Frontal cortex (tissue), 4 donors: ENCODE results near the gene LAMC1. TPM values are rescaled to one million over a fixed set of nuclear protein-coding genes. Genes with fewer than 3 reads are reported as not detected.

Experiments
- DNase-seq, 2 donors: peaks; one replicate each; pipeline ENCODE4 v3.0.0; 2012; ENCODE audit warnings: low spot score in 2 of 2
- FAIRE-seq: peaks from 2 replicates; lab custom pipeline; 2012; peaks lifted over from hg19 to GRCh38; lab: Jason Lieb, UNC
- total RNA-seq: library from RNA; depleted of rRNA; stranded (reverse); fragments of >200 nt; gene quantifications from one replicate; pipeline ENCODE4 v1.2.3, GENCODE V29; 2014
- donor health status: control.
- donor health status: control.
- donor health status: control.

Gene LAMC1
- total RNA-seq, 1 donor from 2014 or later, result 29.3 TPM

DNA sequence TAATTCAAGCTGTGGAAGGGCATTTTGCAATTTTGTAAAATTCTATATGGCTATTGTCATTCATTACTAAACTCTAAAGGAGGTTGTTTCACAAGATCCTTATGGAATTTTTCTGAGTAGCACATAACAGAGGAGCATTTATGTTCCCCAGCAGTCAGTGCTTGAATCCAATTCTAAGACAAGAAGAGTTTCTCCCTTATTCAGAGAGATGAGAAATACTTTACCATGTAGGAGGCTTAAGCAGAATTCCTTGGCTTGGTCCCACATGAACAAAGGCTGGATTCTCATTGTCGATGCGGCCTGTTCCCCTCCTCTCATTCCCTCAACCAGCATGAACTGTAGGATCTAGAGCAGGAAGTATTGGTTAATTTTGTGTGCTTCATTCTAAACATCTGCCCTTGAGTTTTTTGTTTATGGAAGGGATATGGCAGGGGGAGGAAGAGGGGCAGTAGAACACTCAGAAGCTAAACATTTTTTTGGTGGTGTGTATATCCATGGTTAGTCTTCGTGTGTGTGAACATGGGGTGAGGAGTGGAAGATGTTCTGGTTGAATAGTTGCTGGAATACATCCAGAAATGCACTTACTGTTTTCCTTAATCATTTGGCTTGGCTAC, 74.3 kb downstream of the LAMC1 start:
- FAIRE-seq, result no peak
- DNase-seq, result no peak

DNA sequence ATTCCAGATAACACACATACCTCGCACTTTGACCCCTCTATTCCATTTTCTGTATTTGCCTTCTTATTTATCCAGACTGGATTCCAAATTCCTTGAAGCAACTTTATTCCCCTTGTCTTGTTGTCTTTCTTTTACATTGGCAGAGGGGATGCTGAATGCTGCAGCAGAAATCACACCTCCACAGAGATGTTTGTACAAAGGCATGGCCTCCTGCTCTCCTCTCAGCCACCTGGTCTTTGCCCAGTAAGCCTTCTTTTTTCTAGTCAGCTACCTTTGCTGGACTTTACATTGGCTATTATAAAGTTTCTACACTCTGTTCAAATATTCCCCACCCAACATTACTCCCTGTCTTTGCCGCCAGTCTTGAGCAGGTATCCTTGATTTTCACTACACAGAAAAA, 75.1 kb downstream of the LAMC1 start:
- FAIRE-seq (no peak), DNase-seq (no peak)

DNA sequence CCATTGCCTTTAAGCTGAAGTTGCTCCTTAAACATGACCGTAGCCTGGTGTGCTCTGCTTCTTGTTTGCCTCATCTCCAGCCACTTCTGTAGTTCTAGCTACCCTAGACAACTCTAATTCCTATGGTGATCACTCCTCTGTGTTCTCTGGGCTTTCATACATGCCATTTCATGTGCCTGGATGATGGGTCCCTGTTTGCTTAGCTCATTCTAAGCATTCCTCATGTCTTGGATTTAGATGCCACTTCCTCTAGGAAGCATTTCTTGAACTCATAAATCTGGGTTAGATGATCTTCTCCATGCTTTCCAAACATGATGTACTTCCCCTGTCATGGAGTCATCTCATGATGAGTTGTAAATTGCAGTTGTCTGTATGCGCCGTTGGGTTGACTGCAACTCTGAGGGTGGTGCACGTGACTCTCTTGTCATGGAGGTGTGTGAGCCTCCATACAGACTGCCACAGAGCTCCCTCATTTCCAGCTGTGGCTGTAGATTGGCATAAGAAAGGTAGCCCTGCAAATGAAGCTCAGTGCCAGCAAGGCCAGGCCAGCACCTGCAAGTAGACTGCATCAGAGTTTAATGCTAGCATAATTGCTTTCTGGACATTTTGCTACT, 77.2 kb downstream of the LAMC1 start:
- no peak for FAIRE-seq
- no peak for DNase-seq

DNA sequence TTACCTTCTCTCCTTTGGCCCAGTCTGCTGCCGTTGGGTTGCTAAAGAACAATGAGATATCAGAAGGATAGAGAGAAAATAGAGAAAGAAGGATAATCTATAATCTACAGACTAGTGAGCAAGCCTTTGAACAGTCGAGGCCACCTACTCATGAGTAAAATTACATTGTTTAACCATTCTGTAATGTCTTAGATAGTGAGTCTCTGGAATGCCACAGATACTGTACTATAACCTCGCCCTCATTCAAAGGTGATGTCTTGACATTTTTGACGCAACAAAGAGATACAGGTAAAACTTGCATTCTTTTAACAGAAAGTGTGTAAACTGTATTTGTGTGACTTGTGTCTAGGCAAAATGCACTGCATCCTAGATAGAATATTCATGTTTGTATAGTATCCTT, 77.9 kb downstream of the LAMC1 start:
- no peak for FAIRE-seq

DNA sequence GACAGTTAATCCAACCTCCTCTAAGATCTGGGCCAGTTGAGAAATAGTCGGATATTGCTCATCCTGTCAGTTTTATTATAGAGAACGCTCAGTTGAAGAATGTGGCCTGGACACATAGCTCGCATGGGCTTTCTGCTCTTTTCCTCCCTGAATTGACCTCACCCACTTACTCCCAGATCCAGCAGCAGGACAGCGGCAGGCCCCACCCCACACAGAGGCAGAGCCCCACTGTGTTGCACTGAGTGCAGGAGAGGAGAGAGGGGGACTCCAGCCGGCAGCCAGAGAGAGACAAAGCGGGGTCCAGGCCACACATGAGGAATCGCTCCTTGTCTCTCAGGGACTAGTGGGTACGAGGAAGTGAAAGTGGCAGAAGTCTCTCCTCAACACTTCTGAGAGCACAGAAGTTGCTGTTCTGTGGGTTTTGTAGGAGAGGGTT, 78.6 kb downstream of the LAMC1 start:
- no peak for FAIRE-seq
- DNase-seq, result no peak

More for the DNA sequence above, 77.9 kb downstream of the LAMC1 start:
- DNase-seq, result no peak

DNA sequence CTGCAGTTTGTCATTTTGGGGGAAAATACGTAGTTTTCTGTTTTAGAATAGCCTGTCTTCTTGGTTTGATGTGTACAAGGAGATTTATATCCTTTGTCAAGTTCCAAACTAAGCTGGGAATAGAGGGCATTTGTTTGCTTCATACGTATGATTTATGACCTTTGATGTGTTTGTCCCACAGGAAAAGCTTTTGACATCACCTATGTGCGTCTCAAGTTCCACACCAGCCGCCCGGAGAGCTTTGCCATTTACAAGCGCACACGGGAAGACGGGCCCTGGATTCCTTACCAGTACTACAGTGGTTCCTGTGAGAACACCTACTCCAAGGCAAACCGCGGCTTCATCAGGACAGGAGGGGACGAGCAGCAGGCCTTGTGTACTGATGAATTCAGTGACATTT, 79.9 kb downstream of the LAMC1 start:
- DNase-seq, result no peak
- no peak for FAIRE-seq

DNA sequence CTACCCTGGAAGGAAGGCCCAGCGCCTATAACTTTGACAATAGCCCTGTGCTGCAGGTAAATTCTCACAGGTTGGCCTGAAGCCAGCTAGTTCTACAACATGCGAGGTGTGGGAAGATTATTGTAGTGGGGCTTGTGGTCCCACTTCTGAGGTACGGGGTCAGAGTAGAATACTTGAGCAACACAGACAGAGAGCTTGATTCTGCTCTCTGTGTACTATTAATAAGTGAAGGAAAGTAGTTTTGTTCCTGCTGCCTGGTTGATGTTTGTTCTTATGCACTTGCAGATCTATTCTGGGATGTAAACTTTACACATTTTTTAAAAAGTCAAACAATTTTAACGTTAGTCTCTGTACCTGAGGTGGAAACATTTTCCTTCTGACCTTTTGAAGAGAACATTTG, 80.4 kb downstream of the LAMC1 start:
- no peak for DNase-seq
- no peak for FAIRE-seq

DNA sequence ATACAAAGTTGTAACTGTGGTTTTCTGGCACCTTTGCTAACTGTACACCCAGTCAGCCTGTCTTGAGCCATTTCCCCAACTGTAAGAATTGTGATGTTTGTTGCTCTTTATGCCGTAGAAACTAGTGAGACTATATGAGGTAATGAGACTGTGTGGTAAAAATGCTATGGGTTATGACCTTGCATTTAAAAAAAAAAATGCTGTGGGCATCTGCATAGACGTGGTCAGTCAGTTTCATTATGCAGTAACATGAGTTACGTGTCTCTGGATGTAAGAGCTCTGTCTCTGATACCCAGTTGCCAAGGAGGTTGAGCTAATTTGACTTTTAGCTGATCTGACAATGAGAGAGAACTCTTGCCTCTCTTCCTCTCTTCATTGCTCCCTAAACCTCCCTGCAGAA, 82.2 kb downstream of the LAMC1 start:
- FAIRE-seq (no peak), DNase-seq (no peak)

DNA sequence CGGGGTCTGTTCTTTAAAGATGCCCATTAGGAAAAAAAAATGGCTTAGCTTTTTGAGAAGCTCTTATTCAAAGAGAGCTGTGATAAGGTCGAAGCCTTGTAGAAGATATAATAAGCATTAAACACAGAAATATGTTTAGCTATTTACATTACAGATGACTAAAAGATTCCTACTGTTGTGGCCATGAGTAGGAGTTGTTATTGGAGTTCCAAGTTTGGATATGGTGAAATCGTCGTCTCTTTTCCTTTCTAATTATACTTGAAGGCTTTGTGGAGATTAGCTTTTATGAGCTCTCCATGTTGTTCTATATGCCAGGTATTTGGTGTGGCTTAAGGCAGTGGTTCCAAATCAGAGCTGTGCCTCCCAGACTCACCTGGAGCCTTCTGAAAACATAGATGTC, 82.9 kb downstream of the LAMC1 start:
- no peak for FAIRE-seq
- DNase-seq, result no peak

DNA sequence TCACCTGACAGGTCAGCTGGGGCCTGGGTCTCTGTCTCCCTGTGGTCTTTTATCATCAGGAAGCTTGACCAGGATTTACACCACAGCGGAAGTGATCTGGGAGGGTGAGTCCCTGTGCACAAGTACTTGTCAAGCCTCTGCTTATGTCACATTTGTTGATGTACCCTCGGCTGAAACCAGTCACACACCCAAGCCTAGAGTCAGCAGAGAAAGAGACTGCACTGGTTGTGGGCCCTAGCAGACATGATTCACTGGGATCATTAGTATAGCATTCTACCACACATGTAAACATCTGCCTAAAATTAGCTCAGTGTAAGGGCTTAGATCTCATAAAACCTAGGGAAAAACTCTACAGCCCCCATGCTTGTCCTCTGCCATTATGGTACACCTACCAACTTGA, 83.5 kb downstream of the LAMC1 start:
- DNase-seq (no peak), FAIRE-seq (no peak)

DNA sequence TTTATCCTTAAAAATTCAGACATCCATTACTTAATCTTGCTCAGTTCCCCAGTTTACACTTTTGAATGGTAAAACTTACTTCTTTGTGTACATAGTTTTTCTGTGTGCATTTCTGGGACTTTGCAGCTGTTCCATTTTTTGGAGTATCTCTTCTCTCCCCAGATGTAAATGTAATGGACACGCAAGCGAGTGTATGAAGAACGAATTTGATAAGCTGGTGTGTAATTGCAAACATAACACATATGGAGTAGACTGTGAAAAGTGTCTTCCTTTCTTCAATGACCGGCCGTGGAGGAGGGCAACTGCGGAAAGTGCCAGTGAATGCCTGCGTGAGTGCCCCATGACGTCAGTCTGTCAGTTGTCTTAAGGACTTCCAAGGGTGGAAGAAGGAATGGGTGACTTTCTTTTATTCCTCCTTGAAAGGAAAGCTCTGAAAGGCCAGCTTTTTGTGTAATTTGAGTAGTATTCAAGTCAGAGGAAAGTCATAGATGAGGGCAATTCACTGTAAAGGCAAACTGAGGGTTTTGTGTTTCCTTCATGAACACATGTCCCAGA, 87.2 kb downstream of the LAMC1 start:
- no peak for DNase-seq

DNA sequence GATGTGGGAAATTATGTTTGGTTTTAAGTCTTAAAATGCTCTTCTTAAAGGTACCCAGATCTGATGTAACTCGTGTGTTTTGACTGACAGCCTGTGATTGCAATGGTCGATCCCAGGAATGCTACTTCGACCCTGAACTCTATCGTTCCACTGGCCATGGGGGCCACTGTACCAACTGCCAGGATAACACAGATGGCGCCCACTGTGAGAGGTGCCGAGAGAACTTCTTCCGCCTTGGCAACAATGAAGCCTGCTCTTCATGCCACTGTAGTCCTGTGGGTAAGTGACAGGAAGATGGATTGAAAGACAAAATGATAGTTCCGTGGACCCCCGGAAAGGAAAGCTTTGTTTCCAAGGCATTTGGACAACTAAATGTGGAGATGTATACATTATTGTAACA, 91.2 kb downstream of the LAMC1 start:
- no peak for FAIRE-seq
- no peak for DNase-seq

More for the DNA sequence above, 87.2 kb downstream of the LAMC1 start:
- no peak for FAIRE-seq

DNA sequence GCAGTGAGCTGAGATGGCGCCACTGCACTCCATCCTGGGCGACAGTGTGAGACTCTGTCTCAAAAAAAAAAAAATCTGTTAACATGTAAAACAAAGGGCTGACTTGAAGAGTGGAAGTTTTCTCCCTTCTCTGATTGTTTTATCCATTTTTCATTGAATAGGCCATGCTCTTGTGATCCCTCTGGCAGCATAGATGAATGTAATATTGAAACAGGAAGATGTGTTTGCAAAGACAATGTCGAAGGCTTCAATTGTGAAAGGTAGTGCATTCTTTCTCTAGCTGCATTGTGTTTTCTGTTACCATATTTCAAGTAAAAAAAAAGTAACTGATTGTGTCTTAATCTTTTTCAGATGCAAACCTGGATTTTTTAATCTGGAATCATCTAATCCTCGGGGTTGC, 93.2 kb downstream of the LAMC1 start:
- no peak for FAIRE-seq
- no peak for DNase-seq

DNA sequence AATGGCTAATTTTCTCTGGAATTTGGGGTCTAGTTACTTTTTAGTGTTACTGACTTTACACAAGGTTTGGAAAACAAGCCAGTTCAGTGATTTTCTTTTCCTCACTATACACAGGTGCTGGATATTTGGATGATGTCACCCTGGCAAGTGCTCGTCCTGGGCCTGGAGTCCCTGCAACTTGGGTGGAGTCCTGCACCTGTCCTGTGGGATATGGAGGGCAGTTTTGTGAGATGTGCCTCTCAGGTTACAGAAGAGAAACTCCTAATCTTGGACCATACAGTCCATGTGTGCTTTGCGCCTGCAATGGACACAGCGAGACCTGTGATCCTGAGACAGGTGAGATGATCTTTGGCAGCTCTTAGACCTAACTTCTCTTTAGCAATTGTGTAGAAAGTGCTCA, 98.4 kb downstream of the LAMC1 start:
- no peak for DNase-seq
- no peak for FAIRE-seq

DNA sequence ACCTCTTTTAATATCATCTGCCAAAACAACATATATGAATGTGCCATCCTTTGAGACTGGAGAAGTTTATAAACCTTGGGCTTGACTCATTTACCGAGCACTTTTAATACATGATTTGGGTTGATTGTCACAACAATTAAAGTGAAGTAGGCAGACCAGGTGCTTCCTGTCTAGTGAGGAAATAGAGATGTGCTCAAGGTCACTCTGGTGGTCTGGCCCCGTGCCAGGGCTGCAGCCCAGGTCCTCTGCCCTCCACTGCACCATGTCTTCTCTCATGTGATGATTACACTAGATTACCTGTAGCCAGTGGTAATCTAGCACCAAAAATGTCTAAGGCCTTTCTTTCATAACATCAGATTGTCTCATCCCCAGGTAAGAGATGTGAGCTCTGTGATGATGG, 101.0 kb downstream of the LAMC1 start:
- DNase-seq, result no peak
- FAIRE-seq, result no peak

DNA sequence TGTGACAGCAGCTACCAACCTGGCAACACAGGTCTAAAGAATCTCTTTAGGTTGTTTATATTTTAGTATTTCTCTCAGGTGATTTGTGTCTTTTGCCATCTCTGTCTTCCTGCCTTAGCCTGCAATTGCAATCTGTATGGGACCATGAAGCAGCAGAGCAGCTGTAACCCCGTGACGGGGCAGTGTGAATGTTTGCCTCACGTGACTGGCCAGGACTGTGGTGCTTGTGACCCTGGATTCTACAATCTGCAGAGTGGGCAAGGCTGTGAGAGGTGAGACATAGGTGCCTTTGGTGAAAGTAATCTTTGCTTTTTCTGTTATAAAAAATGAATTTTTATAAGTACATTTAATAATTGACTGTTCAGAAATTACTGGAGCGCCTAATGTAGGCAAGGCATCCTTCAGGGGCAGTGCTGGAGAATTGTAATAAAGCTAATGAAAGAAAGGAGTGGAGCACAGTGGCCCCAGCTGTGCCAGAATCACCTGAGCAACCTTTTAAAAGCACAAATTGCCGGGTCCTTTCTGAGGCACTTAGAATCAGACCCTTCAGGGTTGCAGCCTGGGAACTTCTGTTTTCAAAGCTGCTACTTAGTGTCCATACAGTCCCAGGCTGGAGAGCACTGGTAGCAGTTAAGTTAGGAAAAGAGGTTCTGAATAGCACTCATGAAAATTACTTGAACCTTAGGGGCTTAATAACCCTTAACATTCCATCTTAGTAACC, 102.2 kb downstream of the LAMC1 start:
- DNase-seq (no peak), FAIRE-seq (no peak)

DNA sequence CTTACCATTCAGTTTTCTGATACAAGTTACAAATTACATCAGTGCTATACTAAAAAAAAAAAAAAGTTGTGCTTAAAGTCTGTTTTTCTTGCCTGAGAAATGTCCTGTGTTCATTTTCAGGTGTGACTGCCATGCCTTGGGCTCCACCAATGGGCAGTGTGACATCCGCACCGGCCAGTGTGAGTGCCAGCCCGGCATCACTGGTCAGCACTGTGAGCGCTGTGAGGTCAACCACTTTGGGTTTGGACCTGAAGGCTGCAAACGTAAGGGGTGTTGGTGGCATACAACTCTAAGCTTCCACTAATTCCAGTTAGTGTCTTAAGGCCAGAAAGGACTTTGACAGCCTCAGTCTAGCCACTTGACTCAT, 102.8 kb downstream of the LAMC1 start:
- FAIRE-seq, result no peak

DNA sequence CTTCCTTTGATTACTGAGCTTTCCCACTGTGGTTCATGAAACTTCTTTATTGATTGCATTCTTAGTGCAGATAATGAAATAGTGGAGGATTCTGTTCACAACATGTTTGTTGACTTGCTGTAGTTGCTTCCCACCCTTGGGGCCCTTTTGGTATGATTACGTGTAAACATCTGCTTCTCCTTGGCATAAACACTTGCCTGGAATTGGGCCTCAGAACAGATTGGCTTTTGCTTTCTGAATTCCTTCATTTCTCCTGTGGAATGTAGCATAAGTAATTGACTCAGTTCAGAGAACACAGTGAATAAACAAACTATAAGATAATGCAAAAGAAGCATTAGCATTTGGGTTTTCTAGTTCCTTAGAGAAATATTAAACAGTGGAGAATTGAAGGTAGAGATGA, 103.3 kb downstream of the LAMC1 start:
- no peak for FAIRE-seq
- no peak for DNase-seq

More for the DNA sequence above, 102.8 kb downstream of the LAMC1 start:
- no peak for DNase-seq

DNA sequence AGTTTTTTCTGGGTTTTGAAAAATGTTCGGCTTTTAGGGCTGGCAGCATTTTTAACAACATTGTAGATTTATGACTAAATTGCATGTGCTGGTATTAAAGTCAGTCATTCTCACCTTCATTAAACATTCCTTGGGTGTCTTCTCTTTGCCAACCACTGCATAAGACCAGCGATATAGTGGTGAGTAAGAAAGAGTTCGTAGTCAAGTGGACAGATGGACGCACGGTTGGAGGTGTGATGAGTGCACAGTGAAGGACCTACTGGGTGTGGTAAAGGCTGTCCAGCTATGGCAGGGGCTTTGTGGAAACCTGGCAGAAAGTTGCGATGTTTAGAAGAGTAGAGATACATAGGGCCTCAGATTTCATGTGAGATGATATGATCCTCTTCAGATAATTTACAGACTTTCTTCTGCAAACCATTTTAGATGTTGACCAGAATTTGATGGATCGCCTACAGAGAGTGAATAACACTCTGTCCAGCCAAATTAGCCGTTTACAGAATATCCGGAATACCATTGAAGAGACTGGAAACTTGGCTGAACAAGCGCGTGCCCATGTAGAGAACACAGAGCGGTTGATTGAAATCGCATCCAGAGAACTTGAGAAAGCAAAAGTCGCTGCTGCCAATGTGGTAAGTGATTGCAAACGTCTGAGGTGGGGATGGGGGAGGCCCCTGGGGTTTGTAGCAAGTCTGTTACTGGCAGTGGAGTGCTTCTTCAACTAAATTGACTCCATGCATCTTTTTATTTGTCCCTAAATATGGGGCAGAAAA, 106.9 kb downstream of the LAMC1 start:
- FAIRE-seq (no peak), DNase-seq (no peak)

DNA sequence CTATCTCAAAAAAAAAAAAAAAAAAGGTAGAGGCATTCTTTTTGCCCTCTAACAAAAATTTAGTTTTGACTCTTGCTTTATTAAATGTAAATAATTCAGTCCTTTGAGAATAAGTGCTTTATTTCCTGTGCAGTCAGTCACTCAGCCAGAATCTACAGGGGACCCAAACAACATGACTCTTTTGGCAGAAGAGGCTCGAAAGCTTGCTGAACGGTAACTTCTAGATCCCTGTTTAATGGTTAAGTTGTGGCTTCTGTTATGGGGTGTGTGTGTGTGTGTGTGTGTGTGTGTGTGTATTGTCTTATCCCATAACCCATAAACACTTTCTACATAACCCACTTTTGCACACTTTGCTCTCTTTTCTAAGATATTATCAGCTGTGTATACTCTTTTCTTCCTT, 107.9 kb downstream of the LAMC1 start:
- FAIRE-seq (no peak), DNase-seq (no peak)
